ENCODE measurements around the gene SPAG5.
A peak's percentile ranks its signal among the peaks of the same experiment; 100 is the strongest.
"Not testable (repeated sequence)": the region's sequence is repeated elsewhere in the genome, so short reads cannot be mapped to it uniquely, and the experiment has no call there.

The SPAG5 gene

DNA sequence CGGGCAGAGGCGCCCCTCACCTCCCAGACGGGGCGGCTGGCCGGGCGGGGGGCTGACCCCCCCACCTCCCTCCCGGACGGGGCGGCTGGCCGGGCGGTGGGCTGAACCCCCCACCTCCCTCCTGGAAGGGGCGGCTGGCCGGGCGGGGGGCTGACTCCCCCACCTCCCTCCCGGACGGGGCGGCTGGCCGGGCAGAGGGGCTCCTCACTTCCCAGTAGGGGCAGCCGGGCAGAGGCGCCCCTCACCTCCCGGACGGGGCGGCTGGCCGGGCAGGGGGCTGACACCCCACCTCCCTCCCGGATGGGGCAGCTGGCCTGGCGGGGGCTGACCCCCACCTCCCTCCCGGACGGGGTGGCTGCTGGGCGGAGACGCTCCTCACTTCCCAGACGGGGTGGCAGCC is 5.2 kb upstream of the SPAG5 start:
- DNase-seq = not testable (repeated sequence)

DNA sequence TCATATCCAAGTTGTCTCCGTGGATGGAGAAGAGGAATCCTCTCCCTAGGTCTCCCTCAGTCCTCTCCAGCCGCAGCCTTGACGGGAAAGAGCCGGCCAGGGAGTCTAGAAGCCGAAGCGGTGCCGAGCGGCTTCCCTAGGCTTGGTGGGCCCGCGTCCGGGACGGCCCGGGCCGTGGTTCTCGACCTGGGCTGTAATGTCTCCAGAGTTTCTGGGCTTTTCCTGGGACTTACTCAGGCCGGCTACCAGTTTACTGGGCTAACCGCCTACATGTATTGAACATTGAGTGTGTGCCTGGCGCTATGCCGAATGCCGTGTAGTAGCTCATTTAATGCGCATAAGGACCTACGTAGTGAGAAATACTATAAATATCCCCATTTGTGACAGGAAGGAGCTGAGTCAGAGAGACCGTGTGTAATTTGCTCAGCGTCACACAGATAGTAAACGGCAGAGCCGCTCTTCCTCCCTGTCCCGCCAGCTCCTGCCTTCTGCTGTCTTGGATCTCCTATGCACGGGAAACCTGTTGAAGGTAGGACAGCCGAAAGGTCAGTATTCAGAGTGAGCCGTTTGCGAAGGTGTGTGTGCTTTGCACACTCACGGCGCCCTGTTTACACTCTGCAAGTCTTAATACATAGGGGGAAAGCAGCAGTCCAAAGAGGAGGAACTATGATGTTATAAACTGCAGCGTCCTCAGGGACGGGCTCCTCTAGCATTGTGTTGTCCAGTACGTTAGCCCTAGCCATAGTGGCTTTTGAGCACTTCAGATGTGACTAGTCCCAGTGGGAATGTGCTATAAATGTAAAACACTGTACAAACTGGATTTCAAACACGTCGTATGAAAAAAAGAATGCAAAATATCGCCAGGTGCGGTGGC is 723 bp upstream of the SPAG5 start:
- peak; percentile 71 for DNase-seq

DNA sequence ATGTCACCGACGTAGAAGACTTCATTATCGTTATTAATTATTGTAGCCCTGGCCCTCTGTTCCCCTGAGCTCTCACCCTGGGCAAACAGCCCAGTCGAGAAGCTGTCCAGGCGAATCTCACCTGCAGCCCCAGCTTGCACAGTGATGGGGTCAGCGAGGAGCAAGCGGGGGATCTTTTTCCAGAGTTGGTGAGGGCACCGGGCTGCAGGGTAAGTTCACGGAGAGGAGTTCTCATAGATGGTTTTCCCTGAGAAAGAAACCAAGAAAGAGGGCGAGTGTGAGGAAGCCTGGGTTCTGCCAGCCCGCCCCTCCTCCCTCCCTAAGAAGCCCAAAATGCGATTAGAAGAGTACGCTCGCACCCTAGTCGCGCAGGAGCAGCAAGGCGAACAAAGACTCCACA is 436 bp downstream of the SPAG5 start:
- DNase-seq = no peak

DNA sequence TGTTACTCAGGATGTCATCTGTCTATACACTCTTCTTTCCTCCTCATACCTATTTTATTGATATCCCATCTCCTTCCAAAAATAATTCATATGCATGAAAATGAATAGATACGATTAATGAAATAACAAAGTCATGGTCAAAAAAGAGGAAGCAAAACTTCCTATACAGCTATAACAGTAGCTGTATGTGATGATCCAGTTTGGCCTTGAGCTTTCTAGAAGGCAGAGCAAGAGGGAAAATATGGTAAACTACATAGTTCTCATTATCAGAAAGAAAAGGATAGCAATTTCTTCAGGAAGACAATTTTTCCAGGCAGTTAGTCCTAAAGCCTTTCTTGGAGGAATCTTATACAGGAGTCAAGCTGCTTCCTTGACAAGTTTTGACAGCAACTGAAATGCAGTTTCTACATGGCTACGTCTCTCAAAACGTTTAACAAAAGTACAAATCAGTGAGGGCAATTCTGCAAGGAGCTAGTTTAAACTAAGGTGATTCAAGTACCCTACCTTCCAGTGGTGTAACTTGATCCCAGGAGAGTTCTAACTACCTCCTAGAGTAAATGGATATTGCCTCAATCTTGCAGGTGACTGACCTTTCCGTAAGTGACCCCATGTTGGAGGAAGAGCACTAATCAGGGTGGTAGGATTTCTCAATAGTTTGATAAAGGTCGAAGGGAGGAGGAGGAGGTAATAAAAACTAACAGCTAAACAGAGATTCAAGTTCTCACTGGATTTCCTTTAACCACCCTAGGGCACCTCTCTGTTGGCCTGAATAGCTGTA is 1.0 kb downstream of the SPAG5 start:
- DNase-seq = no peak

DNA sequence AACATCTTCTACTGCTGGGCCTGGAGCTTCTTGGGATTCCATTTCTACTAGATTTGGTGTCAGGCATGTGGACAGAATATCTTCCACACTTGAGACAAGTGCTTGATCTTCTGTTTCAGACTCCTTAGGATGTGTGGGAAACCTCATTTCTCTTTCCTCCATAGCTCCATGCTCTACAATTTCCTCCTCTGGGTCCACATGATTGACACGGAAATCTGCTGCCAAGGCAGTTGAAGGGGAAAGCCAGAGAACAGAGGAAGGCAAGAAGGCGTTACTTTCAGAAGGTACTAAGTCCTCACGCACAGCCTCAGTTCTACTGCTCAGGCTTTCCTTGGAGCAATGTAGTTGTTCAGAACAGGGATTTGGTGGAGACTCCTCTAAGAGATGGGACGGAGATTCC is 6.6 kb downstream of the SPAG5 start:
- no peak for DNase-seq

DNA sequence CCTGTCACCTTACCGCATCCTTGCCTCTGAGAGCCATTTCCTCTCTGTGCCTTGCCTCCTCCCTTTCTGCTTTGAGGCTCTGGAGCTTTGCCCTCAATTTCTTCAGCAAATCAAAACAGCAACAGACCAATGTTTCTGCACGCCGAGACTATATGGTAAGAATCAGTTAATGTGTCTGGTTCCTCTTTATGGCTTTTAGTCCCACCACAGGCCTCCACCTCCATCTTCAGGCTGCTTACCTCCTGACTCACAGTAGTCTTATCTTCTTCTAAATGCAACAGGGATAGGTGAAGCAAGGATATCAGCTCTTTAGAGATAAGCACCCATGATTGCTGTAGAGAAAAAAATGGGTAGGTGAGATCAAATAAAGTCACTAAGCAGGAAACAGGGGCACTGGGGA is 13.0 kb downstream of the SPAG5 start:
- DNase-seq = no peak

DNA sequence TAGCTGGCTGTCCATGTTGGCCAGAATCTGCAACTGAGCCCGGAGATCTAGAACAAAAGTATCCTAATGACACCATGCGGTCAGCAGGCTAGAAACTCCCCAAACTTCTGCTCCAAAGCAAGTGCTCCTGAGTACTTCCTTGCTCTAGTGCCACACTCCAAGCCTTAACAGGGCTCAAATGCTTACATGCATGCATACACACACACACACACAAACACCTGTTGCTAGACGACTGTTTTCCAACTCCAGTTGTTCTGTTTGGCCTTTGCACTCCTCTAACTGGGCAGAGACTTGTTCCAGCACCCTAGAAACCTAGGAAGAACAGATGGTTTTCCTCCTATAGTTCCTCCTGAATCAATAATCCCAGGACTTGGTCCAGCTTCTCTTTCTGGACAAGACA is 14.4 kb downstream of the SPAG5 start:
- no peak for DNase-seq

DNA sequence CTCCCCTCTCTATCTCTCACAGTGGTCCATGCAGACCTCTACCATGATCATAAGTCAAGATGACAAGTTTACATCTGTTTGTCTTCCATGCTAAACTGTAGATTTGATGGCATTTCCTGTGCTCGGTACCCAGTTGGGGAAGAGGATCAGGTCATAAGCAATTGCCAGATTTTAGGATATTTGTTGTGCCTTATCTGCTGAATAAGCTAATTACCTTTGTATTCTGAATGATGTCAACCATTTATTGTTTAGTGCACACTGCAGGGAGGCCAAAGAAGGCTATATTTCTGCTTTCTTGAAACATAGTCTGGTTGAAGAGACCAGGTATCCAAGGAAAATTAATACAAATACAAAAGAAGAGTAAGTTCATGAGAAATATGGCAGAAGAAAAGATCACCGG is 16.3 kb downstream of the SPAG5 start:
- no peak for DNase-seq

DNA sequence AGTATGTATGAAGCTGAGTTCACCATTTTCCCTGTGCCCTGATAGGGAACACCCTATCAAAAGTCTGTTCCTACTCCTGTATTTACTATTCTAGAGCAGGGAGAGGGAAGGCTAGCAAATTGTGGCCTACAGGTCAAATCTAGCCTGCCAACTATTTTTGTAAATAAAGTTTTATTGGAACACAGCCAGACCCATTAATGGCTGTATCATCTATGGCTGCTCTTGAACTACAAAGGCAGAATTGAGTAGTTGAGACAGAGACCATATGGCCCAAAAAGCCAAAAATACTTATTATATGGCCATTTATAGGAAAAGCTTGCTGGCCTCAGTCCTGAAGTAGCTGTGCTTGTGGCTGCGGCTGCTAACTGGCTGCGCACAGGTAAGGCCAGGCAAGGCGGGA is 17.9 kb downstream of the SPAG5 start:
- DNase-seq = no peak

DNA sequence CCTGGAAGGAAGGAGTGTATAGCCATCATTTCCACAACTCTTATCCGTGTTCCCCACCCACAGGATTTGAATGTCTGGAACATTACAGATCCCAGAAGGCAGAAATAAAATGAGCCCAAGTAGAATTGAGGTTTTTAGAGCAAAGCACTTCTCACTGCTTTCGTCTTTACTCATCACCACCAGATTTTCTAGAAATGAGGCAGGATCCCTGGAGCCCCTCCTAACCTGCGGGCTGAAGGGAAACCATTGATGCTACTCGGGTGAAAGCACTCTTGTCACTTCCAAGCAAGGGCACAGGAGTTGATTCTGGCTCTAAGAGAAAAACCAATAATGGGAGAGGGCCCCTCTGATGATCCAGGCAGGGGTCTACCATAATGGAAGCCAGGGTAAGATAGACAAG is 19.3 kb downstream of the SPAG5 start:
- no peak for DNase-seq

DNA sequence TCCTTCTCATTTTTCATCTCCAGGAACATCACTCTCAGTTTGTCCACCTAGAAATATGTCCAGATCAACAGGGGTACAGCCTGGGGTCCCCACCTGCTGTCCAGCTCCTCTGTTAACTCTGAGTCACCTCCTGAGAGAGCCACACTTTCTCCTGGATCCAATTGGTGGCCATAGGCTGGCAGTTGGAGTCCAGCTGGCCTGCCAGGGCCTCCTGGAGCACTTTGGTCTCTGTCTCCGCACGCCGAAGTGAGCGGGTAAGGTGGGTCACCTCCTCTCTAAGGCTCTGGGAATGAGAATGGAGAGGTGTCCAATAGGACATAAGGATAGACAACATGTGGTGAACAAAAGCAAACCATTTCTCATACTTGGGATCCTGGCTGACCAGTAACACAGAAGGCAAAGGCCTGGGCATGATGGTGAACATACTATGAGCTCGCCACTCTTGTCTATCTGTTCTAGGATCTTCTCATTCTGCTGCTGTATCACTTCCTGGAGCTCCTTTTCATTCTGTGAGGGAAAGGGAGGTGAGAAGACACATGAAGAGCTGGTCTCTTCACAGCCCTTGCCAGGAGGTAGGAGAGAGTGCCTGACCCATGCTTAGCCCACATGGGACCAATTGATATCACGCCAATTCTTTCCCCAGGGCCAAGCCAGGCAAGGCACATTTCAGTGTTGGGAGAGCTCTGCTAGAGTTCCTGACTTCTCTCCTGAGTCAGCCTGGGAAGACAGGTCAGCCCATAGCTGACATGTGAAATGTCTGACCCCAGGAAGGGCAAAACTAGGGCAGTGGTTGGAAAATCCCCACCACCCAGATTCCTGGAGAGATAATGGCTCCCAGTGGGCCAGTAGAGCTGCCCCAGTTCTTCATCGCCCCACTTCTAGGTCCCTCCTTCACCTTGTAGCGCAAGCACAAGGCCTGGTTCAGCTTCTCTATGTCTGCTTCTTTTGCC is 20.3 kb downstream of the SPAG5 start:
- DNase-seq = no peak

DNA sequence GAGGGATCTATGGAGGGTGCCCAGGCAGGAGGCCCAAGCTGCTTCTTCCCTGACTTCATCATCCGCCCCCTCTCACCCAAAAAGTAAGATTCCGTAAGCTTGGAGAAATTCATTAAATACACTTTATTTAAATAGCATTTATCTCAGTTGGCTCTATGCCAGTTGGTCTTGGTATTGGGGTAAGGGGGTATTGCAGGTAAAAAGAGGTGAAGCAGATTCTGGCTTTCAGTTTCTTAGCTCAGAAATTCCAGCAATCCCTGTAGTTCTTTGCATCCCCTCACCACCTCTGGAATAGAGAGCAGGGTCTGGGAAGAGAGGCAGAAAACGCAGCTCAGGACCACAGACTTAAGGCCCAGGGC is 21.4 kb downstream of the SPAG5 start:
- no peak for DNase-seq

DNA sequence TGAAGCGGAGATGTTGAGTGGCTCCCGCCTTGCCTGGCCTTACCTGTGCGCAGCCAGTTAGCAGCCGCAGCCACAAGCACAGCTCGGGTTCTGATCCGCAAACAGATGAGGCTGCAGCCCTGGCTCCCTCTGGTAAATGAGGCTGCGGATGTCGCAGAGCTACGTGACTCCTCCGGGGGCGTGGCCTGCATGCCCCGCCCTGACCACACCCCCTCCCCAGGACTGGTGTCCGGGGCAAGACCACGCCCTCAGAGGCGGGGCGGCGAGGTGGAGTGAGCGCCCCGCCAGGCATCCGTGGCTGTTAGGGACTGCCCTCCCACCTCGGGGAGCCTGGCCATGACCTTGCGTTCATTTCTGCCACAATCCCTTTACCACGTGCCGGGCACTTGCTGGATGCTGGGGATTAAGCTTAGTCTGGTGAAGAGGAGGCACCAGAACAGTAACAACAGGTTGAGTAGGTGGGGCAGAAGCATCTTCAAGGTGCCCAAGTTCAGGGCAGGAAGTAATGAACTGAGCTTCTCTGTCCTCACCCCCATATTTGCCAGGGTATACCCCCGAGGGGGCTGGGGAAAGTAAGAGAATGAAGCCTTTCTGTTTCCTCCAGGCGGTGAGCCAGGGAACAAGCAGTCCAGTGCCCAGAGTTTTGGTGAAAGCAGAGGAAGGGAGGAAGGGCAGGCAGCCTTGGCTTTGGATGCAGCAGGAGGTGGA is 21.9 kb downstream of the SPAG5 start, which contains the start of gene ALDOC:
TSS of gene ALDOC (minus strand) at position 138 of the 708 bp plus-strand sequence. CDS start 1,363 bp downstream, outside the sequence.
- DNase-seq = peak; percentile 100

DNA sequence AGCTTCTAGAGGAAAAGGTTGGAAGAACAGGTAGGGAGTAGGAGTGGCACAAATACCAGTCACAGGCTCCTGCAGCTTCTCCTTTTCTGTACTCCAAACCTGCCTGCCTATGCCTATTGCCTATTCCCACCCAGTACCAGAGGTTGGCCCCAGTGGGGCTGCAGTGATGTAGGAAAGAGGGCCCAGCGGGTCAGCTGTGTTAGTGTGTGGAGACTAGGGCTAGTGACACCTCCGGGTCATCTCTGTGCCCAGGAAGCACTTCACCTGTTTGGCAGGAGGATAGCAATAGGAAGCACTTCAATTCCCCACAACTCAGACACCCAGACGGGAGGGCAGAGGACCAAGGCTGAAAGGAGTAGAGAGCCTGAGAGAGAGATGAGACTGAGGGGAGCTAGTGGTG is 22.8 kb downstream of the SPAG5 start:
- DNase-seq = not testable (repeated sequence)

DNA sequence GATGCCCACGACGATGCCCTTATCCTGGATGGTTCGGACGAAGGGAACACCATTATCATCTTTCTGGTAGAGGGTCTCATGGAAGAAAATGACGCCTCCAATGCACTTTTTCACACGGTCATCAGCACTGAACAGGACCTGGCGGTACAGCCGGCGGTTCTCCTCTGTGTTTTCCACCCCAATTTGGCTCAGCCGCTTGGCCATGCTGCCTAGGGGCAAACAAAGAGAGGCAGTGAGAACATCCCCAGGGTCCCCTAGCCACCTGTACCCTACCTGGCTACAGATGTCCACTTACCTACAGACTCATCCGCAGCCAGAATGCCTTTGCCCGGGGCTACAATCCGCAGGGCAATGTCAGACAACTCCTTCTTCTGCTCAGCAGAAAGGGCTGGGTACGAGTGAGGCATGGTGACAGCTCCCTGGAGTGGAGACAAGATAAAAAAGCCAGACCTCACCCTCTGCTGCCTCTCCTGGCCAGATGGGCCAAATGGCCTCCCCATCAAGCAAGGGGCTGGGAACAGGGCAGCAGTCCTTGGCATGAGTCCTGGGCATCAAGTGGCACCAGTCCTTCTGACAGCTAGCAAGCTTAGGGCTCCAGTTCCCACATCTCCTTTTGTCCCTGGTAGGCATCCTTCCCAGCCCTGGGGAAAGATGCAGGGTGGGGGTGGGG is 23.6 kb downstream of the SPAG5 start:
- no peak for DNase-seq

DNA sequence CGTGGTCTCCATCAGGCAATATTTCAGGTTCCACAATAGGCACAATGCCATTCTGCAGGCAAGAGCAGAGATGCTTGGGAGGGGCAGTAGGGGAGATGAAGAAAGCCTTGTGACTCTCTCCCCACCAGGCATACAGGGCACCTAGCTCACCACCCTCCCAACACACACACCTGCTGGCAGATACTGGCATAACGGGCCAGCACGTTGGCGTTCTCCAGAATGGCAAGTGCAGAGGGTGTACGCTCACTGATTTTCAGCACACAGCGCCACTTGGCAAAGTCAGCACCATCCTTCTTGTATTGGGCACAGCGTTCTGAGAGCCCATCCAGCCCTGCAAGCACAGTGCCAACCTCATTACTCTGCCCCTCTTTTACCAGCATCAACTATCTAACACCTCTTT is 24.3 kb downstream of the SPAG5 start:
- no peak for DNase-seq

DNA sequence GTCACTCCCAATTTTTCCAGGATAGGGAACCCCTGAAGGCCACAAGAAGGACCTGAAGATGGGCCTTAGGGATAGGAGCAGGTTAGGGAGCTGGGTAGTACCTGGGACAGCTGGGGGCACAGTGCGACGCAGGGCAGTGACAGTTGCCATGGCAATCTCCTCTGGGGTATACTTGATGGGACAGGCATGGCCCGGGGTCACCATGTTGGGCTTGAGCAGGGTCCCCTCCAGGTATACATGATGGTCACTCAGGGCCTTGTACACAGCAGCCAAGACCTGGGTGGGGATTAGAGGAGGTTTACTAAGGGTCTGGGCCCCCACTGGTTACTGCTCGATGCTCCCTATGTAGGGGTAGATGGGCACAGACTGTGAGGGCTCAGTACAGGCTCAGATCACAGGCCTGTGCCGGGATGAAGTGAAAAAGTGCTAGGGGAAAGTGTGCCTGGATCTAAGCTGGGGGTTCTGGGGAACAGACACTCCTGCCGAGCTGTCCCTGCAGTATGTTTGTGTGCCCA is 24.8 kb downstream of the SPAG5 start:
- no peak for DNase-seq

DNA sequence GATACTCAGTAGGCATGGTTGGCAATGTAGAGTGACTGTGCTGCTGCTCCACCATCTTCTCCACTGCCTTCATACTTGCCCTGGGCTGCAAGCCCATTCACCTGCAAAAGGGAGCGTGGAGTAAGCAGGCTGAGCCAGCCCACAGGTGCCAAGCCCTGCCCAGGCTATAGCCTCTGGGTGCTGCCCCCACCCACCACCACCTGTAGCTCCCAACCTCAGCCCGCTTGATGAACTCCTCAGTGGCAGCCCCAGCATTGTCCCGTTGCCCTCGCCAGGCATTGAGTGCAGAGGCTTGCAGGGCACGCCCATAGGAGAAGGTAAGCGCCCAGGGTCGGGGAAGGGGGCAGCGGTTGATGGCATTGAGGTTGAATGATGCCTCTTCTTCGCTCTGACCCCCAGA is 25.3 kb downstream of the SPAG5 start:
- no peak for DNase-seq

DNA sequence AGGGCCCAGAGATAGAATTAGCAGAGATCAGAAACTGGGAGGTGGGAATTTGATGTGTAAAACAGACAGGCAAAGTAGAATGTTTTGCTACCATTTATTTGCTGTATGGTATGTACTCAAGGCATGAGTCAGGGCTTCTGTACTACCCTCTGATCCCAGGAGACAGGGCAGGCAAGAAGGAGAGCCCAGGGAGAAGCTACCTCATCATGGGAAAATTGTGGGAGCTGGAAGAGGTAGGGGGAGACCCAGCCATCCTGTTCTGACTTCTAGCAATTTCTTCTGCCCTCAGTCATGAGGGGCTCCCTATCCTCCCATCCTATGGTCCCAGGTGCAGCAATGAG is 25.8 kb downstream of the SPAG5 start:
- DNase-seq = no peak

DNA sequence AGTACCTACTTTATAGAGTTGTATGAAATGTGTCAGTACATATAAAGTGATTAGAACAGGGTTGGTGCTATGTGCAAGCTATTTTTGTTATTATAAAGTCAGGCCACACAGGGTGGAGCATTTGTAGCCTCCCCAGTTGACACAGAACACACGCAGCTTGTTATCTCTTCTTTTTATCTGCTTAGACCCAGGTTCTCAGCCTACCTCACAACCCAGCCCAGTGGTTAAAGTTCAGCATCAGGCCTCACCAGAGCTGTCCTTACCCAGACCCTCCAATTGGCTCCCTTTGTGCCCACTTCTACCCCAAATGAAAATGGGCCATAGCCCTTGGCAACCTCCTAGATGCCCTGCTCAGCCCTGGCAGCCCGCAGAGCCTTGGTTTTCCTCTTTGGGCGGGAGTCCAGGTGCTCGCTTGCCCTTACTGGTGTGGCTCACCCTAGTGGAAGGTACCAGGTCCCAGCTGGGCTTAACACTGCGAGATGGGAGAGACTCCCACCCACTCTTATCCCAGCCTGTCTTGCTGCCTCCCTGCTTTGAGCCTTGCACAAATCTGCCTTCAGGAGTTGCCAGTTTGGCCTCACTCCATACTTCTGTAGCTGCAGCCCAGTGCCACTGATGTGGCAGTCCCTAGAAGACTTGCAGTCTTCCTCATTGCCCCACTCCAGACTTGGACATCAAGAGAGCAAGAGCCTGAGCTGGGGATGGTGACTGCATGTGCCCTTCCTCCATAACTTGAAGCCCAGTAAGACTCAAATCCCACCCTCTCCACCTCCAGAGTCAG is 26.4 kb downstream of the SPAG5 start:
- no peak for DNase-seq
